HCT116 (cell line): Measurements from ENCODE around the gene SDK1. TPM values are rescaled to one million over a fixed set of nuclear protein-coding genes. Genes with fewer than 3 reads are reported as not detected.

Source experiments
- ATAC-seq: fragments of 200-7000 bp; cut with Tn5 transposase; 2 replicates; pipeline ENCODE4 v1.9.1; 2020; ENCODE audit warnings: mild to moderate bottlenecking, moderate library complexity
- BruUV-seq: library from RNA; stranded (reverse); fragments of 400-500 nt; replicated peaks from 2 replicates; lab custom pipeline; 2021; lab: Mats Ljungman, UMichigan
- CTCF ChIA-PET: fragments of 300-600 bp; sonication (Branson Sonifier 250); formaldehyde crosslinking; loops from one replicate; lab custom pipeline; 2021; ENCODE audit warnings: antibody characterized with exemption; lab: Charles Lee
- POLR2A ChIA-PET: fragments of 300-600, 350-600 bp; sonication (Branson Sonifier 250); formaldehyde crosslinking; loops from one replicate; lab custom pipeline; 2021; ENCODE audit warnings: antibody characterized with exemption; lab: Charles Lee
- RAD21 ChIA-PET, 2 experiments: fragments of 300-600 bp; sonication (Branson Sonifier 250); formaldehyde crosslinking; loops; one replicate each; lab custom pipeline; 2023; ENCODE audit warnings: low total read pairs in 2 of 2; ENCODE audit not compliant: uncharacterized antibody in 2 of 2, unreplicated experiment in 2 of 2, low non-redundant PET in 1 of 2; lab: Charles Lee
- DNase-seq: peaks from one replicate; pipeline ENCODE4 v3.0.0-alpha.2; 2010; ENCODE audit warnings: low read depth, low spot score
- H2AFZ ChIP-seq: fragments of 200-600 bp; shearing (Covaris generic), sonication (generic); 2 replicates; pipeline ENCODE4 v1.6.1; 2017; ENCODE audit warnings: low read depth, mixed run types, mixed read lengths, antibody characterized with exemption, low read length; ENCODE audit not compliant: poor library complexity, severe bottlenecking
- H3K27ac ChIP-seq: 2 replicates; pipeline ENCODE4 v1.5.1; 2012; ENCODE audit warnings: low read depth, low read length
- H3K27me3 ChIP-seq: fragments of 200-600 bp; sonication (generic); 2 replicates; pipeline ENCODE4 v1.6.1; 2016; ENCODE audit warnings: mixed run types, low read length, mixed read lengths; ENCODE audit not compliant: insufficient read depth
- H3K36me3 ChIP-seq, 2 experiments: fragments of 200-500 bp in 1 of 2; fragments of 200-600 bp in 1 of 2; sonication (Bioruptor generic) in 1 of 2; sonication (generic) in 1 of 2; 2 replicates each; pipeline versions ENCODE4 v1.5.1 to v1.6.1; 2014 to 2016; ENCODE audit warnings: low read length in 2 of 2, inconsistent platforms in 1 of 2, mixed read lengths in 1 of 2, mixed run types in 1 of 2; ENCODE audit not compliant: insufficient read depth in 2 of 2, control insufficient read depth in 1 of 2
- H3K4me1 ChIP-seq, 2 experiments: fragments of 200-600 bp in 1 of 2; sonication (generic) in 1 of 2; 2 replicates each; pipeline versions ENCODE4 v1.5.1 to v1.6.1; 2012 to 2017; ENCODE audit warnings: low read length in 2 of 2, inconsistent platforms in 1 of 2, mild to moderate bottlenecking in 1 of 2, mixed read lengths in 1 of 2, mixed run types in 1 of 2, moderate library complexity in 1 of 2; ENCODE audit not compliant: insufficient read depth in 2 of 2, control insufficient read depth in 1 of 2
- H3K4me2 ChIP-seq: fragments of 200-600 bp; sonication (generic); 2 replicates; pipeline ENCODE4 v1.6.1; 2017; ENCODE audit warnings: mixed run types, low read length, mixed read lengths
- H3K4me3 ChIP-seq, 2 experiments: fragments of 200-600 bp in 1 of 2; sonication (generic) in 1 of 2; replicated peaks in 1 of 2; 2 replicates each; pipeline ENCODE4 v1.5.1; 2011 to 2016; ENCODE audit warnings: low read length in 2 of 2, control low read depth in 1 of 2, low read depth in 1 of 2, mild to moderate bottlenecking in 1 of 2, mixed read lengths in 1 of 2, mixed run types in 1 of 2
- H3K79me2 ChIP-seq: fragments of 200-600 bp; sonication (generic); 2 replicates; pipeline ENCODE4 v1.6.1; 2017; ENCODE audit warnings: mild to moderate bottlenecking, mixed run types, low read length, moderate library complexity, mixed read lengths; ENCODE audit not compliant: insufficient read depth
- H3K9ac ChIP-seq: fragments of 200-600 bp; sonication (generic); 2 replicates; pipeline ENCODE4 v1.6.1; 2016; ENCODE audit warnings: low read length, mixed read lengths
- H3K9me2 ChIP-seq: fragments of 200-600 bp; sonication (generic), shearing (Covaris generic); 2 replicates; pipeline ENCODE4 v1.6.1; 2017; ENCODE audit warnings: mixed run types, mild to moderate bottlenecking, moderate library complexity; ENCODE audit not compliant: insufficient read depth
- H3K9me3 ChIP-seq, 2 experiments: fragments of 200-500 bp in 1 of 2; fragments of 200-600 bp in 1 of 2; sonication (Bioruptor generic) in 1 of 2; sonication (generic) in 1 of 2; 2 replicates each; pipeline ENCODE4 v1.6.1; 2014 to 2017; ENCODE audit warnings: low read length in 2 of 2, mixed read lengths in 2 of 2, inconsistent platforms in 1 of 2, low read depth in 1 of 2, mild to moderate bottlenecking in 1 of 2, mixed run types in 1 of 2, moderate library complexity in 1 of 2; ENCODE audit not compliant: control insufficient read depth in 1 of 2, insufficient read depth in 1 of 2
- H4K20me1 ChIP-seq: fragments of 200-600 bp; sonication (generic), shearing (Covaris generic); 2 replicates; pipeline ENCODE4 v1.6.1; 2017; ENCODE audit warnings: mixed run types, mild to moderate bottlenecking, moderate library complexity; ENCODE audit not compliant: insufficient read depth
- CBX3 ChIP-seq: IDR thresholded peaks from 2 replicates; pipeline ENCODE4 v1.6.1; 2012; ENCODE audit warnings: low read depth
- FOSL1 ChIP-seq: IDR thresholded peaks from 2 replicates; pipeline ENCODE4 v1.6.1; 2012; ENCODE audit warnings: low read depth
- POLR2A ChIP-seq: IDR thresholded peaks from 2 replicates; pipeline ENCODE4 v1.7.0; 2011; ENCODE audit warnings: borderline replicate concordance; ENCODE audit not compliant: insufficient read depth, insufficient read length; ENCODE audit errors: extremely low read depth
- RAD21 ChIP-seq: IDR thresholded peaks from 2 replicates; pipeline ENCODE4 v1.6.1; 2012; ENCODE audit warnings: low read depth, mild to moderate bottlenecking
- SIN3A ChIP-seq: IDR thresholded peaks from 2 replicates; pipeline ENCODE4 v1.6.1; 2012; ENCODE audit warnings: low read depth
- SRF ChIP-seq: IDR thresholded peaks from 2 replicates; pipeline ENCODE4 v1.6.1; 2012; ENCODE audit warnings: low read depth
- ZBTB33 ChIP-seq: IDR thresholded peaks from 2 replicates; pipeline ENCODE4 v1.6.1; 2011; ENCODE audit warnings: mild to moderate bottlenecking, low read length, moderate library complexity; ENCODE audit not compliant: insufficient replicate concordance; ENCODE audit errors: extremely low read depth
- ZNF274 ChIP-seq: fragments of 200-500 bp; sonication (Bioruptor generic); IDR thresholded peaks from 2 replicates; pipeline ENCODE4 v1.6.1; 2014; ENCODE audit warnings: mild to moderate bottlenecking, low read depth, low read length, inconsistent platforms
- intact Hi-C: fragments of 100-400 bp; cut with micrococcal nuclease; formaldehyde crosslinking; loops from 2 replicates; pipeline ENCODE4 v1.10.0; 2022
- total RNA-seq: library from RNA; stranded (reverse); gene quantifications from one replicate; pipeline ENCODE4 v1.2.1, GENCODE V29; 2021; ENCODE audit not compliant: unreplicated experiment
- TF ChIP-seq, protein P1 (sequence below), 3 experiments: fragments of 200-600 bp in 1 of 3; sonication (generic) in 1 of 3; IDR thresholded peaks in 2 of 3; conservative IDR thresholded peaks in 1 of 3; 2 replicates each; pipeline ENCODE4 v1.5.1; 2012 to 2017; ENCODE audit warnings: low read depth in 2 of 3, low read length in 2 of 3, antibody characterized with exemption in 1 of 3, borderline replicate concordance in 1 of 3, control low read depth in 1 of 3, mild to moderate bottlenecking in 1 of 3, mixed read lengths in 1 of 3, mixed run types in 1 of 3, moderate library complexity in 1 of 3; ENCODE audit not compliant: insufficient read depth in 1 of 3
- TF ChIP-seq, protein P2 (sequence below): IDR thresholded peaks from 2 replicates; pipeline ENCODE4 v1.6.1; 2012; ENCODE audit warnings: low read depth
- TF ChIP-seq, protein P3 (sequence below): IDR thresholded peaks from 2 replicates; pipeline ENCODE4 v1.6.1; 2012

The SDK1 gene
- total RNA-seq, 1 experiment from 2014 or later = 0.05 TPM

DNA sequence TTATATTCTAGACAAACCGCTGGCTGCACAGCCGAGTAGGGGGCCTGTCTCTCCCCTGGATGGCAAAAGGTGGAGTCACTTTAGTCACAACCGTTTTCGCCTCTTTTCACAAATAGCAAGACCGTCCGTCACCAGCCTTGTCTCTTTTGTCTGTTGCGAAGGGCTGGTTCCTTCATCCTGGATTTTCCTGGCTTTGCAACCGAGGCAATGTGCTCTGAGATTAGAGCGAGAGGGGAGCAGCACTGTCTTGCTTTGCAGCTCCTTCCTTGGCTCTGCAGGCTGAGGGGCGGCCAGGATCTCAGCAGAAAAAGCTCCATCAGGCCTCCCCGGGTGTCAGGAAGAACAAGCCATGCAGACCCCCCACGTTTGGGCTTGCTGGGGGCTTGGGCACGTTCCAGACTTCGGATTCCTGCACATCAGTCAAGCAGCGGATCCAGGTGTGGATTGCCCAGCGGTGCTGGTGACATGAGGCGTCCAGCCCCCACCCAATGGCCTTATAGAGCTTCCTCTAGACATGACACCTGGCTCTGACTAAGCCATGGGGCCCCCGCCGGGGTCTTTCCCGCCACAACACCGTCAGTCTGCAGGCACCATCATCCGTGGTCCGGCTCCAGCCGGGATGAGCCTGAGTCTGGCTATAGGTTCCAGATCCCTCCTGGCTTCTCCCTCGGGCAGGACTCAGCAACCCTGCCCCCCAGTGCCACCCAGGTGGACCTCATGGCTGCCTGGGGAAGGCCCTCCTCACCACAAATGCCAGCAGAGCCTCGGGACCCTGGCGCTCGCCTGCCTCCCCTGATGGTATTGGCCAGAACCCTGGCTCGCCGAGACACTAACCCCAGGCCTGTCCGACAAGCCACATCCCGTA is 913.5 kb downstream of the SDK1 start:
- H3K9me2 ChIP-seq = no peaks in the 10 kb centered on the region
- no peaks in the 10 kb centered on the region for H3K27me3 ChIP-seq
- no peaks in the 10 kb centered on the region for H4K20me1 ChIP-seq
- POLR2A ChIA-PET = no interaction called here
- H3K79me2 ChIP-seq = no peaks in the 10 kb centered on the region
- intact Hi-C loops = no loop called here
- ATAC-seq = no peak
- H3K27ac ChIP-seq = no peak overlapping the region
- DNase-seq = no peak
- H2AFZ ChIP-seq = no peak overlapping the region
- H3K4me3 ChIP-seq = no peak overlapping the region
- H3K36me3 ChIP-seq = no peaks in the 10 kb centered on the region
- RAD21 ChIA-PET = no interaction called here
- TF ChIP-seq SRF (no peak), POLR2A (no peak), SIN3A (no peak), ZNF274 (no peak), FOSL1 (no peak), ZBTB33 (no peak), CBX3 (no peak), RAD21 (no peak)
- TF ChIP-seq, protein P1, sequence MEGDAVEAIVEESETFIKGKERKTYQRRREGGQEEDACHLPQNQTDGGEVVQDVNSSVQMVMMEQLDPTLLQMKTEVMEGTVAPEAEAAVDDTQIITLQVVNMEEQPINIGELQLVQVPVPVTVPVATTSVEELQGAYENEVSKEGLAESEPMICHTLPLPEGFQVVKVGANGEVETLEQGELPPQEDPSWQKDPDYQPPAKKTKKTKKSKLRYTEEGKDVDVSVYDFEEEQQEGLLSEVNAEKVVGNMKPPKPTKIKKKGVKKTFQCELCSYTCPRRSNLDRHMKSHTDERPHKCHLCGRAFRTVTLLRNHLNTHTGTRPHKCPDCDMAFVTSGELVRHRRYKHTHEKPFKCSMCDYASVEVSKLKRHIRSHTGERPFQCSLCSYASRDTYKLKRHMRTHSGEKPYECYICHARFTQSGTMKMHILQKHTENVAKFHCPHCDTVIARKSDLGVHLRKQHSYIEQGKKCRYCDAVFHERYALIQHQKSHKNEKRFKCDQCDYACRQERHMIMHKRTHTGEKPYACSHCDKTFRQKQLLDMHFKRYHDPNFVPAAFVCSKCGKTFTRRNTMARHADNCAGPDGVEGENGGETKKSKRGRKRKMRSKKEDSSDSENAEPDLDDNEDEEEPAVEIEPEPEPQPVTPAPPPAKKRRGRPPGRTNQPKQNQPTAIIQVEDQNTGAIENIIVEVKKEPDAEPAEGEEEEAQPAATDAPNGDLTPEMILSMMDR (IDR thresholded peaks at IDR 0.05 in 2 of 3, conservative IDR thresholded peaks at IDR 0.05 in 1 of 3; ENCODE audit: borderline replicate concordance in 1 of 3, insufficient read depth in 1 of 3, low read depth in 2 of 3, low read length in 2 of 3) = no peak
- TF ChIP-seq, protein P2, sequence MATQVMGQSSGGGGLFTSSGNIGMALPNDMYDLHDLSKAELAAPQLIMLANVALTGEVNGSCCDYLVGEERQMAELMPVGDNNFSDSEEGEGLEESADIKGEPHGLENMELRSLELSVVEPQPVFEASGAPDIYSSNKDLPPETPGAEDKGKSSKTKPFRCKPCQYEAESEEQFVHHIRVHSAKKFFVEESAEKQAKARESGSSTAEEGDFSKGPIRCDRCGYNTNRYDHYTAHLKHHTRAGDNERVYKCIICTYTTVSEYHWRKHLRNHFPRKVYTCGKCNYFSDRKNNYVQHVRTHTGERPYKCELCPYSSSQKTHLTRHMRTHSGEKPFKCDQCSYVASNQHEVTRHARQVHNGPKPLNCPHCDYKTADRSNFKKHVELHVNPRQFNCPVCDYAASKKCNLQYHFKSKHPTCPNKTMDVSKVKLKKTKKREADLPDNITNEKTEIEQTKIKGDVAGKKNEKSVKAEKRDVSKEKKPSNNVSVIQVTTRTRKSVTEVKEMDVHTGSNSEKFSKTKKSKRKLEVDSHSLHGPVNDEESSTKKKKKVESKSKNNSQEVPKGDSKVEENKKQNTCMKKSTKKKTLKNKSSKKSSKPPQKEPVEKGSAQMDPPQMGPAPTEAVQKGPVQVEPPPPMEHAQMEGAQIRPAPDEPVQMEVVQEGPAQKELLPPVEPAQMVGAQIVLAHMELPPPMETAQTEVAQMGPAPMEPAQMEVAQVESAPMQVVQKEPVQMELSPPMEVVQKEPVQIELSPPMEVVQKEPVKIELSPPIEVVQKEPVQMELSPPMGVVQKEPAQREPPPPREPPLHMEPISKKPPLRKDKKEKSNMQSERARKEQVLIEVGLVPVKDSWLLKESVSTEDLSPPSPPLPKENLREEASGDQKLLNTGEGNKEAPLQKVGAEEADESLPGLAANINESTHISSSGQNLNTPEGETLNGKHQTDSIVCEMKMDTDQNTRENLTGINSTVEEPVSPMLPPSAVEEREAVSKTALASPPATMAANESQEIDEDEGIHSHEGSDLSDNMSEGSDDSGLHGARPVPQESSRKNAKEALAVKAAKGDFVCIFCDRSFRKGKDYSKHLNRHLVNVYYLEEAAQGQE = no peak
- TF ChIP-seq, protein P3, sequence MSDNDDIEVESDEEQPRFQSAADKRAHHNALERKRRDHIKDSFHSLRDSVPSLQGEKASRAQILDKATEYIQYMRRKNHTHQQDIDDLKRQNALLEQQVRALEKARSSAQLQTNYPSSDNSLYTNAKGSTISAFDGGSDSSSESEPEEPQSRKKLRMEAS = no peak
- no peak overlapping the region for H3K4me2 ChIP-seq
- BruUV-seq = no TSS peak
- CTCF ChIA-PET = no interaction called here
- no peak overlapping the region for H3K9ac ChIP-seq
- no peaks in the 10 kb centered on the region for H3K9me3 ChIP-seq
- no peaks in the 10 kb centered on the region for H3K4me1 ChIP-seq
